NCI-H2227 (cell line): ENCODE data around the gene SLC5A9.
"Not testable (repeated sequence)": the region's sequence is repeated elsewhere in the genome, so short reads cannot be mapped to it uniquely, and the experiment has no call there.

Experiments used
- DNase-seq: peaks from one replicate; lab custom pipeline; 2025; ENCODE audit not compliant: unreplicated experiment; lab: John Stamatoyannopoulos, UW

Gene SLC5A9

DNA sequence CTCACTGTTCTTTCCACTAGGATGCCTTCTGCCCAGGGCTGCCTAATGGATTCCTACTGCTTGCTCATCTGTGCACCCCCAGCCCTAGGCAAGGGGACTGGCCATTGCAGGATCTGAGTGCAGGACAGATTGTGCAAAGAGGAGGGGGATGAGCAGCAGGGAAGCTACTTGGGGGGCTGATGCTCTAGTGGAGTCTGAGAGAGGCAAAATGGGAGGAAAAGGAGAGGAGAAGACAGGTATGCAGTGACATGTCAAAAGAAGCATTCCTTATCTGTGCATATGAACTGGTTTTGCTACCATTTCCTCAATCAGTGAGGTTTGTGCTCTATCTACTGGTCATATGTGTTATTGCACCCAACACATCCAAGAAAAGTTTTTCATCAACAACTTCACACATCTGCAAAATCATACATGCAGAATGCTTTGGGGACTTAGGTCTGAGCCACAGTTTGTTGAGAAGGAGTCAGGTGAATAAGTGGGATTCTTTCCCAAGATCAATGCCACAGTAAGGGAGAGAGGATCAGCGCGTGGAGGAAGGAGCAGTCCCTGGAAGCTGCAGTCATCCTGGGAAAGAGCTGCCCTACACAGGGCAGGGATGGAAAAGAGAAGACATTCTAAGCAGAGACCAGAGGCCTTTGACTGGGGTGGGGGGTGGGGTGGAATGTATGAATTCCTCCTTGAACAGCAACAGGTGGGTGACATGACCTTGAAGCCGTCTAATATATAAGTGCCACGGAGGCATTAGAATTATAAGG lies 14.4 kb downstream of the SLC5A9 start:
- DNase-seq: peak; percentile 7

DNA sequence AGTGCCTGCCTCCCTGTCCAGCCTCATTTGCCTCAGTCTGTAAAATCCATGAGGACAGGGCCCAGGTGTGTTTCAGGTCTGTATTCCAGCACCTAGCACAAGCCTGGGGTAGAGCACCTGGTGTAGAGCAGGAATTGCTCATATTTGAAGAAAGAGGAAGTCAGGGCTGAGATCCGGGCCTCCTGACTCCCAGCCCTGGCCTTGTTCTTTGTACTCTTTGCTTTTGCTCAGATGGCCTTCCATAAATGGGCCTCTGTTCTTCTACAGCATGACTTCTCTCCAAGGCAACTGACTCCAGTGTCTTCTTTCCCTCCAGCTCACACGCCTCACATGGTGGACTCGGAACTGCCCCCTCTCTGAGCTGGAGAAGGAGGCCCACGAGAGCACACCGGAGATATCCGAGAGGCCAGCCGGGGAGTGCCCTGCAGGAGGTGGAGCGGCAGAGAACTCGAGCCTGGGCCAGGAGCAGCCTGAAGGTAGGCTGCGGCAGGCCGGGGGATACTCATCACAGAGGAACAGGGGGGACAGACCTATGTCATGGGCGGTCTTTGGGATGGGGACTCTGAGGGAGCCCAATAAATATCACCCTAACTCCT lies 19.7 kb downstream of the SLC5A9 start:
- DNase-seq: no peak

DNA sequence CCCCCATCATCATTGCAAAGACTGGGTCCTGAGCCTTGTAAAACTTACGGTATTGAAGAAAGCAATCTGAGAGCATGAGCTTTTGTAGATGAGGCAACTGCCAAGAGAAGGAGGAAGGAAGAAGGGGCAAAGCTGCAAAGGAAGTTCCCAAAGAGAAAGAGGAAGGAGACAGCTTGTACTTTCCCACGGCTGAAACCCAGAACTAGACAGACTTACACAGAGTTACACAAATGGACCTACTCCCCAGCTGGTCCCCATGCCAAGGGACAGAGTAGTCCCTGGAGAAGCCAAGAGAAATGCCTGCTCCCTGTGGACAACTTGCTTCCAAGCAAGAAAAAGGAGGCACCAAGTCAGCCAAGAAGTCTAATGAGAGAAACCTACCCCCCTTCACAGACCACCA lies 22.6 kb downstream of the SLC5A9 start:
- no peak for DNase-seq

DNA sequence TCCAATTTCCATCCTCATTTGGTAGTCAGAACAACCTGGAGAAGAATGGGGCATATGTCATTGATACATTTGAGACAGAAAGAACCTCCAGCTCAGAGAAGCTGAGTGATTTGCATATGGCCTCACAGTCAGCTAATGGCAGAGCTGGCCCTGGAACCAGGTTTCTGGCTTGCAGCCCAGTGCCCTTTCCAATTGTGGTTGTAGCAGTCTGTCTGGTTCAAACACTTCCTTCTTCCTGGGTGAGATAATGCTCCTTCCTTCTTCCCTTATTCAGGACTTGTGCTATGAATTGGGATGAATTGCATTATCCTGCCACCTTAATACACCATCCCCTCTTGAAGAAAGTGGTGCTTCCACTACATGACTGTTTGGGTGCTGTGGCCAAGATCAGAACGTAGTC lies 24.2 kb downstream of the SLC5A9 start:
- DNase-seq: no peak

DNA sequence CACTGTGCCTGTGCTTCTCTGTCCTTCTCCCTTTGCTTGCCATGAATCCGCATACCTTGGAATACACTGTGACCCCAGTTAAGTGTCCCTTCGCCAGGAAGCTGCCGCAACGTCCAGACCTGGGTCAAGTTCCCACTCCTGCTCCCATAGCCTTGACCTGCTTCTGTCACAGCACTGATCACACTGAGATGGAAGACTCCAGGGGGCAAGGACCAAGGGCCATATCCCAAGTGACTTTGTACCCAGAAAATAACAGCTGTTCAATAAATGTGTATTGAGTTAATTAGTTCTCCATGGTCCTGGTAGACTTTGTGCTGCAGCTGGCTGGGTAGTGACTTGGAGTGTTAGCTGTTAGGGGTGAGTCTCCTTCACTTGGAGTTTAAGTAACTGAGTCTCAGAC lies 25.8 kb downstream of the SLC5A9 start:
- no peak for DNase-seq

DNA sequence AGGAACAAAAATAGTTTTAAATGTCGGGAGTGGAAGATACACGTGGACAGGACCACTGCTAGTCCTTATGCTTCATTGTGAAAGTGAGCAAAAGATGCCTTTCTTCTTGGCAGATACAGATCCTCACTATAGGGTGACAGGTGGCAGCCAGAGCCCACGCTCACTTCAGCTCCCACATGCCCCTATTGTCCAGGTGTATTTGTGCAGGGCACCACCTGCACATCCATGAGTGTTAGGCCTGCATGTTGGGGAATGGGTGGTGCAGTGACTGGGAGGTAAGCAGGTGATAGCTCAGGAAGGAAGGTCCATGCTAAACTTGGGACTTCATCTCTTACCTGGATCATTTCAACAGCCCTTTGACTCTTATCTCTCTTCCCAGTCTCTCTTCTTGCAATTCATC lies 27.4 kb downstream of the SLC5A9 start:
- no peak for DNase-seq

DNA sequence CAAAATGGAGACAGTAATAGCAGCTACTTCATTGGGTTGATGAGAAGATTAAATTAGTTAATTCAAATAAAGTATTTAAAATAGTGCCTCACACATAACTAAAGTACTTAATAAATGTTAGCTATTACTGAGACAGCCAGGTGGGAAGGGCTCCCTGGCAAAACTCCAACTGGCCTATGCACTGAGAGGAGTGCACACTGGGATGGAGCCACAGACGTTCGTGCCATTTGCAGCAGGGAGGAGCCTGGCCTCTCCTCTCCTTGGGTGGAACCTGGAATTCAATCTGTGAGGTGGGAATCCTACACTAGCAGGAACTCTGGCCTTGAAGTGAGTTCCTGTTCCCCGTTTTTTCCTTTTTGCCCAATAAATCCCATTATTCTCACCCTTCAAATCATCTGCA lies 28.1 kb downstream of the SLC5A9 start:
- DNase-seq: no peak

DNA sequence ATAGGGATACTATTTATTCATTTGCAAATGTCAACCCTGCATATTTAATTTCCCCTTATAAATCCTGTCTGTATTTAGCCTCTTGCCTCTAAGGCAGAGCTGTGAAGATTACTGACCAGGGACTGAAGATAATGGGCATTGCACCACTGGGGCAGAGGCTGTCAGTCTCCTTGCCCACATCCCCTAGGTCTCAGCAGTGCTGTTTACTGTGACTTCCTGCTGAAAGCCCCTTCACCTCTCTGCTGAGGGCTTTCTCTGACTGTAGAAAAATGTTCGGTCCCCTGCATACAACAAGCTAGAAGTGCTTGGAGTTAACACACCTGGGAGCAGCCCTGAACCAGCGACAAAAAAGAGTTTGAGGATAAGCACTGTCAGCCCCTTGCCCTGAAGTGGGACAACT lies 28.8 kb downstream of the SLC5A9 start:
- no peak for DNase-seq

DNA sequence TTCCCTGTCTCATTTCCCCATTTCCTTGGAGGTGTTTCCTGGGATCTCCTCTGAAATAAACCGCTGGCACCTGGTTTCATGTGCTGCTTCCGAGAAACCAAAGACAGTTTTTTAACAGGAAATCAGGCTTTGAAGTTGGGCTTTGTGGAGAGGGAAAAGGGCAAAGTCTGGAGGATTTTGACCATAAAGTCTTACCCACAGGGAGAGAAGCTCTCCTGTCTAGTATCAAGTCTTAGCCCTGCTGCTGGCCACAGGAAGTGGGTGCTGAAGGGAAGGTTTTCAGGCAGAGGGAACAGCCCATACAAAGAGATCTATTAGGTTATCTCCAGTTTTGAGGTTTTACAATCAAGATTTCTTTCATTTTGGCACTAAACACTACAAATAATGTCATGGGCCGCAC lies 29.3 kb downstream of the SLC5A9 start:
- DNase-seq: no peak

DNA sequence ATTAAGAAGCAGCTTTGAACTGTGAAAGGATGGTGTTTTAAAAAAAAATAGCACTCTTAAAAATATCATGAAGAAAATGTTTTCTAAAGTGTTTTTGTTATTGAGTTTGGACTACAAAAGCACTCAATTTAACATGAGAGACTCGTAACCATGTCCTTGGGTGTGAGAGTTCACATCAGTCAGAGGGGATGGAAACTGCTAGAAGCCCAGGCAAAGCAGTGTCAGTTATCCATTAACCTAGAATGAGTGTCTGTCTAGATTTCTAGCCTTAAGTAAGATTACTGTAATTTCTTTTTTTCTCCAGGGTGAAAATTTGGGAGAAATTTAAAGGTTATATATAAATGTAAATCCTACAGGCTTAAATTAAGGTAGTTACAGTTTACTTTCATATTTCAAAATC lies 31.7 kb downstream of the SLC5A9 start:
- no peak for DNase-seq

DNA sequence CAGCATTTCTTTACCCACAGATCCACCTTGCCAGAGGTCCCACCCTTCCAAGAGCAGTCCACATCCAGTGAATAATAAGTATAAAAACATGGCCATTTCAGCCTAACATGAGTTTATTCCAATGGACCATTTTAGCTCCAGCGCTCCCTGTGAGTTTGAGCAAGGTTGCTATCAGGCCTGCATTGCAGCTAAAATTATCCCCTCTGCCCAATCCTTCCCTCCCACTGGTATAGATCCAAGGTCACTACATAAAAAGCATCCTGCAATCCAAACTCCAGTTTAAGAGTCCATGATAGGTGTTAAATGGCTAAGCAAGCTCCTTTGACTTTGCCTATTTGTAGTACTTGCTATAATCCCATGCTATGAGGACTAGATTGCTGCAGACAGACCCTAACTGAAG lies 35.6 kb downstream of the SLC5A9 start:
- DNase-seq: no peak

DNA sequence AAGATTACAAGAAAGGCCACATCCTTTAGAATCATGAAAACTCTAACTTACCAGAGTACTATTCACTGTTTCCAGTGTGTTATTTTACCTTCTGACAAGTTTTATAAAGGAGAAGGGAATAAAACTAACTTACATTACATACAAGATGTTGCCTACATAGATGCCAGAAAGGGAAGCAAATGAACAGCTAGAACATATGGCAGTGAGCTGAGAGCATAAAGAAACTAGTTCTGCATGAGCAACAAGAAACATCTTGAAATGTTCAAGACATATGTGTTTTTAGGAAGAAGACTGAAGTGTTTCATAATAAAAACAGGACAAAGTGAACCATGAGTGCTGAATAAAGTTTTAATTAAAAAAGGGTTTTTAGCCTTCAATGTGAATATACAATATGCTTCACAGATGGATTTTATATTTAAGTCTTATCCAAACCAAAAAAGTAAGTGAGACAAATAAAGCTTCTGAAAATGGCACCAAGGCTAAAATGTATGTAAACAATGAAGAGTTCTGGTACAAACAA lies 39.4 kb downstream of the SLC5A9 start:
- DNase-seq: no peak

DNA sequence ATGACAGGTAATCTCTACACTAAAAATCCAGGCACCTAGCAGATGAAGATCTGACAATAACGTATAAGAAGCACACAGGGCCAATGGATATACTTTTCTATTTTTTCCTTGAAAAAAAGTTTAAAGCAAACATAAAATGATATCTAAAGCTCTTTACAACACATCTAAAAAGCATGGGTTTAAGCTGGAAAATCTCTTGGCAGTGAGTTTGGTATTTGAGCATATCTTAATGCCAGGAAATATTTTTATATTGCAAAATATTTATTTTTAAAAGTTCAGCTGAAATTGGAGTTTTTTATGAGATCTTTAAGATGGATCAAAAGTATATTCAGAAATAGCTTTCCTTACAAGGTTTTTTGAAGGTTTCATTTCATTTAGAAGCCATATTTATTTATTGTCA lies 40.5 kb downstream of the SLC5A9 start:
- no peak for DNase-seq

DNA sequence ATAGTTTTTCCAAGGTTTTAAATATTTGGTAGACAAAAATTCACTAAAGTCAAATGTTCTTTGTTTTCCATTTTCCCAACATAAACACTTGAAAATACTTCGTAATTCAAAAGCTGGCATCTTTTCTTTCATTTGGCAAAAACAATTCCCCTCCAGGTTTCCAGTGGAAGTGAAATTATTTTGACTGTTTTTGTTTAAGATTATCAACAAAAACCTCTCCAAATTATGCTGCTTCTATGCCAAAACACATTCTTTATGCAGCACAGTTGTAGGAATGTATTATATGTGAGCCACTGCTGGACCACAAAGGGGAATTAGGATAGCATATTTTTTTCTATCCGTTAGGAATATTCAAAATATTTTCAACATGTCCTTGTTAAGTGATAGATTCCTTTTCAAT lies 44.1 kb downstream of the SLC5A9 start:
- no peak for DNase-seq

DNA sequence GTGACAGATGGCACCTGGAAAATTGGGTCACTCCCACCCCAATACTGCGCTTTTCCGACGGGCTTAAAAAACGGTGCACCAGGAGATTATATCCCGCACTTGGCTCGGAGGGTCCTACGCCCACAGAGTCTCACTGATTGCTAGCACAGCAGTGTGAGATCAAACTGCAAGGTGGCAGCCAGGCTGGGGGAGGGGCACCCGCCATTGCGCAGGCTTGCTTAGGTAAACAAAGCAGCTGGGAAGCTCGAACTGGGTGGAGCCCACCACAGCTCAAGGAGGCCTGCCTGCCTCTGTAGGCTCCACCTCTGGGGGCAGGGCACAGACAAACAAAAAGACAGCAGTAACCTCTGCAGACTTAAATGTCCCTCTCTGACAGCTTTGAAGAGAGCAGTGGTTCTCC lies 54.9 kb downstream of the SLC5A9 start:
- not testable (repeated sequence) for DNase-seq

DNA sequence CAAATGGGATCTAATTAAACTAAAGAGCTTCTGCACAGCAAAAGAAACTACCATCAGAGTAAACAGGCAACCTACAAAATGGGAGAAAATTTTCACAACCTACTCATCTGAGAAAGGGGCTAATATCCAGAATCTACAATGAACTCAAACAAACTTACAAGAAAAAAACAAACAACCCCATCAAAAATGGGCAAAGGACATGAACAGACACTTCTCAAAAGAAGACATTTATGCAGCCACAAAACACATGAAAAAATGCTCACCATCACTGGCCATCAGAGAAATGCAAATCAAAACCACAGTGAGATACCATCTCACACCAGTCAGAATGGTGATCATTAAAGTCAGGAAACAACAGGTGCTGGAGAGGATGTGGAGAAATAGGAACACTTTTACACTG lies 59.8 kb downstream of the SLC5A9 start:
- DNase-seq: not testable (repeated sequence)

DNA sequence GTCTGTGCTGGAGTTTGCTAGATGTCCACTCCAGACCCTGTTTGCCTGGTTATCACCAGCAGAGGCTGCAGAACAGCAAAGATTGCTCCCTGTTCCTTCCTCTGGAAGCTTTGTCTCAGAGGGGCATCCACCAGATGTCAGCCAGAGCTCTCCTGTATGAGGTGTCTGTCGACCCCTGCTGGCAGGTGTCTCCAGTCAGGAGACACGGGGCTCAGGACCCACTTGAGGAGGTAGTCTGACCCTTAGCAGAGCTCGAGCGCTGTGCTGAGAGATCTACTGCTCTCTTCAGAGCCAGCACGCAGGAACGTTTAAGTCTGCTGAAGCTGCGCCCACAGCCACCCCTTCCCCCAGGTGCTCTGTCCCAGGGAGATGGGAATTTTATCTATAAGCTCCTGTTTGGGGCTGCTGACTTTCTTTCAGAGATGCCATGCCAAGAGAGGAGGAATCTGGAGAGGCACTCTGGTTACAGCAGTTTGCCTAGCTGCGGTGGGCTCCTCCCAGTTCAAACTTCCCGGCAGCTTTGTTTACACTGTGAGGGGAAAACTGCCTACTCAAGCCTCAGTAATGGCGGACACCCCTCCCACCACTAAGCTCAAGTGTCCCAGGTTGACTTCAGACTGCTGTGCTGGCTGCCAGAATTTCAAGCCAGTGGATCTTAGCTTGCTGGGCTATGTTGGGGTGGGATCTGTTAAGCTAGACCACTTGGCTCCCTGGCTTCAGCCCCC lies 62.3 kb downstream of the SLC5A9 start:
- not testable (repeated sequence) for DNase-seq

DNA sequence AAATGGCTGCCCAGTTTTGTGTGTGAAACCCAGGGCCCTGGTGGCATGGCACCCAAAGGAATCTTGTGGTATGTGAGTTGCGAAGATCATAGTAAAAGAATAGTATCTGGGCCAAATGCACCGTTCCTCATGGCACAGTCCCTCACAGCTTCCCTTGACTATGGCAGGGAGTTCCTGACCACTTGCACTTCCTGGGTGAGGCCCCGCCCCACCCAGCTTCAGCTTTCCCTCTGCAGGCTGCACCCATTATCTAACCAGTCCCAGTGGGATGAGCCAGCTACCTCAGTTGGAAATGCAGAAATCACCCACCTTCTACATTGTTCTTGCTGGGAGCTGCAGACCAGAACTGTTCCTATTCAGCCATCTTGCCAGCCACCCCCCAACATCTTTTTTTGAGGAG lies 63.0 kb downstream of the SLC5A9 start:
- no peak for DNase-seq

DNA sequence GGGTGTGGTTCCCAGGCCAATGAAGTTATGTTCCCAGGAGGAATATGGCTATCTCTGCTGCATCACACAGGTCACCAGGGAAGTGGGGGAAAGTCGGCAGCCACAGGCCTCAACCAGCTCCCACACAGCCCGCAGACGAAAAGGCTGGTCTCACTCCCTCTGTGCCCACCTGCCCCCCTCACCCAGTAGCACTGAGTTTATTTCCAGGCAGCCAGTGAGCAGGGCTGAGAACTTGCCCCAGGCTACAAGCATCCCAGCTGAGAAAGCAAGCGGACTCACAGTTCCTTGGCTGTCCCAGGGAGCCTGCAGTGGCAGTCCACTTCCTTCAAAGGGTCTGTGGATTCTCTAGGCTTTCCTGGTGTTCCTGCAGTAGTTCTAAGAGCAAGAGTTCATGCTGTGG lies 68.9 kb downstream of the SLC5A9 start:
- DNase-seq: no peak

DNA sequence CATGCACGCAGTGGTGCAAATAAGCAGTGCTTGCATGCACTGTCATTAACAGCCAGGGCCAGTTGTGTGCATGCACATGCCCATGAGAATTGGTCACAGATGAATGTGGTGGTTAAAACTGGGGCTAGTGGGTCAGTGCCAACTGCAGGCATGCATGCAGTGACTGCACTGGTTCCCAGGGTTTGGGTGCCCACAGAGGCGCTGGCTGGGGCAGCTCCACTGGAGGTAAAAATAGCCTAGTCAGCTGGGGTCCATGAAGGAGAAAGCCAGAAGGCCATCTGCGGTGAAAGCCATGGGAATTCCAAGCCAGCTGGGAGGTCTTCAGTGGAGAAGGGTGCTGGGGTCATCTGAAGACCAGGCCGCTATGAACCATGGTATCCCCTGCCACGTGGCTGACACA lies 70.2 kb downstream of the SLC5A9 start:
- DNase-seq: no peak

DNA sequence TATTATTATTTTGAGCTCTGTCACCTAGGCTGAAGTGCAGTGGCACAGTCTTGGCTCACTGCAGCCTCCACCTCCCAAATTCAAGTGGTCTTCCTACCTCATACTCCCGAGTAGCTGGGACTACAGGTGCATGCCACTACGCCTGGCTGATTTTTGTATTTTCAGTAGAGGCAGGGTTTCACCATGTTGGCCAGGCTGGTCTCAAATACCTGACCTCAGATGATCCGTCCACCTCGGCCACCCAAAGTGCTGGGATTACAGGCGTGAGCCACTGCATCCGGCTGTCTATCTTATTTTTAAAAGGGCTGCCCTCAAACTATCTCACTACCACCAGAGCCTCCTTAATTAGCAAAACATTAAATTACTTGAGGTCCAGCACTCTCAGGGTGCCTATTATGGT lies 71.6 kb downstream of the SLC5A9 start:
- not testable (repeated sequence) for DNase-seq

DNA sequence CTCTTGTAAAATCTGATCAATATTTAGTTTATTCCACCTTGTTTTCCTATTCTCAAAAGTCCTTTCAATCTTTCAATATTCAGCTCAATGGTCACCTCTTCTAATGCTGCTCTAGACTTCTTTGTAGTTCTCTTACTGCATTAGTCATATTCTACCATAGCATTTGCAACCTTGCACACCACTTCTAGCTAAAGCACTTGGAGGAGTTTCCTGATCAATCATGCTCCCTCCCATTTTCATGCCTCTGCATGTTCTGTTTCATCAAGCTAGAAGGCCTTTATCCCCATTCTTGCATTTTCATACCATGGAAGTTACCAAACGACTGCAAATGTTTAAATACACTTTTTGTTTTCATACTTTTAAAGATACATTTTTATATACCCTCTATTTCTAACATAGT lies 72.1 kb downstream of the SLC5A9 start:
- DNase-seq: no peak
